Transverse colon (tissue), 4 donors: ENCODE measurements around the gene DICER1. TPM values are rescaled to one million over a fixed set of nuclear protein-coding genes. Genes with fewer than 3 reads are reported as not detected.

Experiments
- DNase-seq: peaks from one replicate; pipeline ENCODE4 v3.0.0-alpha.2; 2019
- H3K27ac ChIP-seq, 4 donors: fragments of 200-600 bp; sonication (generic); 2 replicates each; pipeline ENCODE4 v1.5.1; 2016 to 2018; ENCODE audit warnings: inconsistent platforms in 4 of 4
- H3K27me3 ChIP-seq: fragments of 200-600 bp; sonication (generic); 2 replicates; pipeline ENCODE4 v1.5.1; 2017; ENCODE audit warnings: inconsistent platforms
- H3K36me3 ChIP-seq, 4 donors: fragments of 200-600 bp; sonication (generic); 2 replicates each; pipeline ENCODE4 v1.5.1; 2017 to 2019; ENCODE audit warnings: inconsistent platforms in 4 of 4
- H3K4me1 ChIP-seq, 4 donors: fragments of 200-600 bp; sonication (generic); 2 replicates each; pipeline ENCODE4 v1.5.1; 2017 to 2020; ENCODE audit warnings: inconsistent platforms in 4 of 4
- H3K4me3 ChIP-seq, 4 donors: fragments of 200-600 bp; sonication (generic); 1 replicate in 1 of 4; 2 replicates in 3 of 4; pipeline versions ENCODE4 v1.5.1 to v1.6.1; 2017 to 2019; ENCODE audit warnings: inconsistent platforms in 4 of 4
- H3K9me3 ChIP-seq, 2 donors: fragments of 200-600 bp; sonication (generic); 2 replicates each; pipeline ENCODE4 v1.5.1; 2017 to 2019; ENCODE audit warnings: inconsistent platforms in 2 of 2
- CTCF ChIP-seq, 5 experiments: fragments of 200-600 bp in 3 of 5; fragments of 450-650 bp in 2 of 5; sonication (generic) in 3 of 5; IDR thresholded peaks; 1 replicate in 2 of 5; 2 replicates in 3 of 5; pipeline ENCODE4 v1.5.1; 2016 to 2017; ENCODE audit warnings: antibody characterized with exemption in 5 of 5, inconsistent platforms in 3 of 5, mild to moderate bottlenecking in 2 of 5, moderate library complexity in 1 of 5
- EP300 ChIP-seq: sonication (generic); formaldehyde crosslinking; IDR thresholded peaks from one replicate; pipeline ENCODE4 v1.6.1; 2017; ENCODE audit warnings: antibody characterized with exemption, low read depth
- POLR2A ChIP-seq: fragments of 450-650 bp; IDR thresholded peaks from one replicate; pipeline ENCODE4 v1.6.1; 2016; ENCODE audit warnings: antibody characterized with exemption, mild to moderate bottlenecking, moderate library complexity
- POLR2AphosphoS5 ChIP-seq, 3 donors: sonication (generic); formaldehyde crosslinking; IDR thresholded peaks; one replicate each; pipeline ENCODE4 v1.6.1; 2016; ENCODE audit warnings: antibody characterized with exemption in 3 of 3
- WGBS, 2 donors: methylation state at CpG; one replicate each; pipeline ENCODE4 v1.1.5; 2018; ENCODE audit warnings: low coverage in 1 of 2; 5-methylcytosine and 5-hydroxymethylcytosine counted together
- in situ Hi-C, 4 donors: fragments of 200-750 bp; cut with MboI; loops; one replicate each; pipeline versions ENCODE4 v1.15.0 to v1.15.1; 2017; ENCODE audit warnings: low sequenced_read_pairs in 3 of 4, low pct_ligation_motif_present in 1 of 4, low pct_unique_long_range_greater_than_20kb in 1 of 4
- intact Hi-C: fragments of 100-400 bp; cut with DNase I; formaldehyde crosslinking; loops from one replicate; pipeline ENCODE4 v1.15.1; 2023; ENCODE audit warnings: low total_unique reads
- total RNA-seq, 4 donors: library from RNA; depleted of rRNA; stranded (reverse); fragments of >200 nt; gene quantifications; one replicate each; pipeline ENCODE4 v1.1.0, GENCODE V29; 2016

DICER1 gene
- total RNA-seq, 4 donors from 2014 or later = 45.6 to 102 (median 71.4) TPM

GRCh38 chr14:95055318-95055717 is 102.0 kb downstream of the DICER1 start:
- in situ Hi-C loops = no loop called here
- TF ChIP-seq POLR2A = no peak
- no peak for TF ChIP-seq CTCF (IDR thresholded peaks at IDR 0.05)
- no peak for TF ChIP-seq EP300
- TF ChIP-seq POLR2AphosphoS5 (IDR thresholded peaks at IDR 0.05) = no peak
- H3K9me3 ChIP-seq = no peaks in the 10 kb centered on the region
- intact Hi-C loops = no loop called here
- no peak for DNase-seq
- H3K36me3 ChIP-seq = no peaks in the 10 kb centered on the region
- 89% methylated on average over 7 of the region's 7 CpGs; no CpG with 5 or more reads in 1 of the 2 donors for WGBS, 2 donors
- H3K4me1 ChIP-seq = no peaks in the 10 kb centered on the region
- H3K27me3 ChIP-seq = no peaks in the 10 kb centered on the region
- H3K27ac ChIP-seq = no peak overlapping the region
- no peak overlapping the region for H3K4me3 ChIP-seq

- in situ Hi-C loops (no loop called here), intact Hi-C loops (no loop called here)
- H3K27ac ChIP-seq = no peak overlapping the region
- no peaks in the 10 kb centered on the region for H3K27me3 ChIP-seq
- TF ChIP-seq EP300 (no peak), CTCF (IDR thresholded peaks at IDR 0.05) (no peak), POLR2A (no peak), POLR2AphosphoS5 (IDR thresholded peaks at IDR 0.05) (no peak)
- H3K4me3 ChIP-seq = no peak overlapping the region
- no peak for DNase-seq
- 82 to 89% methylated on average over 4 to 21 of the region's 23 CpGs for WGBS, 2 donors
- no peaks in the 10 kb centered on the region for H3K4me1 ChIP-seq
- no peaks in the 10 kb centered on the region for H3K36me3 ChIP-seq
- no peaks in the 10 kb centered on the region for H3K9me3 ChIP-seq
Measured at GRCh38 chr14:95054346-95055280, 102.7 kb downstream of the DICER1 start.

- TF ChIP-seq POLR2A (no peak), POLR2AphosphoS5 (IDR thresholded peaks at IDR 0.05) (no peak), EP300 (no peak), CTCF (IDR thresholded peaks at IDR 0.05) (no peak)
- Histone ChIP-seq H3K4me3 (no peak overlapping the region), H3K36me3 (no peaks in the 10 kb centered on the region), H3K9me3 (no peaks in the 10 kb centered on the region), H3K27ac (no peak overlapping the region), H3K4me1 (peaks cover 0 to 6% (median 3%) of the 10 kb centered on the region in 4 donors), H3K27me3 (no peaks in the 10 kb centered on the region)
- WGBS, 2 donors = 92 to 100% methylated on average over 2 to 10 of the region's 14 CpGs
- DNase-seq = no peak
- intact Hi-C loops (no loop called here), in situ Hi-C loops (no loop called here)
Measured at GRCh38 chr14:95052016-95052585, 105.2 kb downstream of the DICER1 start.

- Histone ChIP-seq H3K4me1 (peaks cover 3 to 13% (median 4%) of the 10 kb centered on the region in 4 donors), H3K36me3 (no peaks in the 10 kb centered on the region), H3K27ac (no peak overlapping the region), H3K4me3 (no peak overlapping the region), H3K27me3 (no peaks in the 10 kb centered on the region), H3K9me3 (no peaks in the 10 kb centered on the region)
- DNase-seq = no peak
- in situ Hi-C loops = no loop called here
- intact Hi-C loops = no loop called here
- no peak for TF ChIP-seq CTCF (IDR thresholded peaks at IDR 0.05)
- no peak for TF ChIP-seq POLR2AphosphoS5 (IDR thresholded peaks at IDR 0.05)
- no peak for TF ChIP-seq EP300
- no peak for TF ChIP-seq POLR2A
Measured at GRCh38 chr14:95049952-95050351, 107.4 kb downstream of the DICER1 start.
